HG02943 (cell line): ENCODE results near the gene EVI5L.
"Not testable (repeated sequence)": the region's sequence is repeated elsewhere in the genome, so short reads cannot be mapped to it uniquely, and the experiment has no call there.

Source experiments
- ATAC-seq: cut with Tn5 transposase; IDR thresholded peaks from one replicate; pipeline ENCODE4 v1.9.1; 2021; ENCODE audit warnings: mild to moderate bottlenecking, low read depth, moderate library complexity; ENCODE audit not compliant: unreplicated experiment

The EVI5L gene

GRCh38 chr19:7859087-7859486 lies 29.1 kb downstream of the EVI5L start:
- ATAC-seq = not testable (repeated sequence)

- ATAC-seq = no peak
Observed at GRCh38 chr19:7859831-7860713, 30.1 kb downstream of the EVI5L start.

- ATAC-seq = no peak
Observed at GRCh38 chr19:7860714-7861618, 30.9 kb downstream of the EVI5L start.

GRCh38 chr19:7861619-7862412 lies 31.8 kb downstream of the EVI5L start:
- no peak for ATAC-seq

GRCh38 chr19:7862413-7862951 lies 32.5 kb downstream of the EVI5L start:
- ATAC-seq = no peak

GRCh38 chr19:7863157-7863970 lies 33.3 kb downstream of the EVI5L start:
- no peak for ATAC-seq

GRCh38 chr19:7863971-7864689 lies 34.1 kb downstream of the EVI5L start:
- ATAC-seq = no peak

- no peak for ATAC-seq
Observed at GRCh38 chr19:7864690-7865074, 34.7 kb downstream of the EVI5L start.

- ATAC-seq = no peak
Observed at GRCh38 chr19:7865262-7865911, 35.4 kb downstream of the EVI5L start.

- ATAC-seq = no peak
Observed at GRCh38 chr19:7866399-7867091, 36.5 kb downstream of the EVI5L start.

- no peak for ATAC-seq
Observed at GRCh38 chr19:7867092-7867844, 37.2 kb downstream of the EVI5L start.

- no peak for ATAC-seq
Observed at GRCh38 chr19:7868326-7868670, 38.3 kb downstream of the EVI5L start.

- ATAC-seq = peak; percentile 55
Observed at GRCh38 chr19:7868671-7869452, 38.8 kb downstream of the EVI5L start.

- peak; percentile 48 for ATAC-seq
Observed at GRCh38 chr19:7869453-7869909, 39.5 kb downstream of the EVI5L start.

- no peak for ATAC-seq
Observed at GRCh38 chr19:7869910-7870511, 40.0 kb downstream of the EVI5L start.
